Peyer's patch (tissue), 4 donors: Measurements from ENCODE around the gene SPATC1L. TPM values are rescaled to one million over a fixed set of nuclear protein-coding genes. Genes with fewer than 3 reads are reported as not detected.

Source experiments
- DNase-seq, 3 donors: peaks; one replicate each; pipeline ENCODE4 v3.0.0-alpha.2; 2017 to 2019
- H3K27ac ChIP-seq, 4 donors: fragments of 200-600 bp; sonication (generic); one replicate each; pipeline ENCODE4 v1.5.1; 2016 to 2019
- H3K27me3 ChIP-seq, 2 donors: fragments of 200-600 bp; sonication (generic); one replicate each; pipeline ENCODE4 v1.5.1; 2019
- H3K36me3 ChIP-seq, 3 donors: fragments of 200-600 bp; sonication (generic); one replicate each; pipeline ENCODE4 v1.5.1; 2016 to 2019
- H3K4me1 ChIP-seq, 4 donors: fragments of 200-600 bp; sonication (generic); one replicate each; pipeline ENCODE4 v1.5.1; 2016 to 2019
- H3K4me3 ChIP-seq, 4 donors: fragments of 200-600 bp; sonication (generic); 1 replicate in 3 of 4; 2 replicates in 1 of 4; pipeline ENCODE4 v1.5.1; 2016 to 2019; ENCODE audit warnings: mild to moderate bottlenecking in 1 of 4
- H3K9me3 ChIP-seq, 4 donors: fragments of 200-600 bp; sonication (generic); one replicate each; pipeline ENCODE4 v1.5.1; 2016 to 2019; ENCODE audit warnings: mild to moderate bottlenecking in 1 of 4
- CTCF ChIP-seq, 6 experiments: fragments of 450-650 bp in 4 of 6; fragments of 200-600 bp in 2 of 6; sonication (generic) in 1 of 6; IDR thresholded peaks; one replicate each; pipeline ENCODE4 v1.5.1; 2017 to 2019; ENCODE audit warnings: antibody characterized with exemption in 6 of 6, mild to moderate bottlenecking in 3 of 6, moderate library complexity in 1 of 6
- POLR2A ChIP-seq, 2 donors: fragments of 450-650 bp; IDR thresholded peaks; one replicate each; pipeline ENCODE4 v1.5.1; 2017; ENCODE audit warnings: antibody characterized with exemption in 2 of 2, mild to moderate bottlenecking in 2 of 2, moderate library complexity in 2 of 2
- total RNA-seq, 4 donors: library from RNA; depleted of rRNA; stranded (reverse); fragments of >200 nt; gene quantifications; one replicate each; pipeline ENCODE4 v1.1.0, GENCODE V29; 2016

SPATC1L gene
- total RNA-seq, 4 donors from 2014 or later, result 1.1 to 13.2 (median 2.6) TPM

DNA sequence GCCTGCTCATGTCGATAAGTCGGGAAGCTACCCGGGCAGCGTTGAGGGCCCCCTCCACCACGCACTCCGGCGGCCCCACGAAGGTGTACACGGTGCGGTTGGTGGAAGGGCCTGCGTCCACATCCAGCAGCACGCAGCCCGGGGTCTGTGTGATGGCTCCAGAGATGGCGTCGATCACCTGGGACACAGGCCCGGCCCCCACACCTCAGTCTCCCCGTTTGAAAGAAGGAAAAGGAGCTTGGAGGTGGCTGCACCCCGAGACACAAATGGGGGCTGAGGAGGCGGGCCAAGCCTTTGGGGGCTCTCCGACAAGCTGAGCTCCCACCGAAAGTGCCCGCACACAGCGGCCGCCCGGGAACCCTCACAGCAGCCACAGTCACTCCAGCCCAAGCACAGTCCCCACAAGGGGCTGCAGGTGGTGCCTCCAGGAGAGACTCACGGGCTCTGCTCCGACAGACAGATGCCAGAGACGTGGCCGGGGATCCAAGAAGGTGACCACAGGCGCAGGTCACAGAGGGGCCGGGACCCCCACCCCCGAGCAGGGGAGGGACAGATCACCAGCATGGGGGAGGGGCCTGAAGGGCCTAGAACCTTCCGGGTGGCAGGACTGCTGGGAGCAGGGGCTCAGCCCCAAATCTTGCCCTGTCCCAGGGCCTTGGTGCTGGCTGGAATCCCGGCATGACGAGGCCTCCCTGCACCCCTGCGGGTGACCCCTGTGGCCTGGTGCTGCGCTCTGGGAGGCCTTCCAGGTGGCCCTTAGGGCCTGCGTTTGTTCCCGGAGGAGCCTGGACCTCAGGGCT, 29.9 kb downstream of the SPATC1L start:
- Histone ChIP-seq H3K27me3 (no peaks in the 10 kb centered on the region), H3K36me3 (no peaks in the 10 kb centered on the region), H3K4me1 (peaks cover 0 to 9% (median 0%) of the 10 kb centered on the region in 4 donors), H3K9me3 (no peaks in the 10 kb centered on the region), H3K27ac (no peak overlapping the region), H3K4me3 (peak overlapping the region in 1 of 4 donors; percentile 28)
- DNase-seq, result peak in 2 of 3 donors; percentile 30 to 39
- TF ChIP-seq POLR2A (IDR thresholded peaks at IDR 0.05) (no peak), CTCF (IDR thresholded peaks at IDR 0.05) (no peak)

DNA sequence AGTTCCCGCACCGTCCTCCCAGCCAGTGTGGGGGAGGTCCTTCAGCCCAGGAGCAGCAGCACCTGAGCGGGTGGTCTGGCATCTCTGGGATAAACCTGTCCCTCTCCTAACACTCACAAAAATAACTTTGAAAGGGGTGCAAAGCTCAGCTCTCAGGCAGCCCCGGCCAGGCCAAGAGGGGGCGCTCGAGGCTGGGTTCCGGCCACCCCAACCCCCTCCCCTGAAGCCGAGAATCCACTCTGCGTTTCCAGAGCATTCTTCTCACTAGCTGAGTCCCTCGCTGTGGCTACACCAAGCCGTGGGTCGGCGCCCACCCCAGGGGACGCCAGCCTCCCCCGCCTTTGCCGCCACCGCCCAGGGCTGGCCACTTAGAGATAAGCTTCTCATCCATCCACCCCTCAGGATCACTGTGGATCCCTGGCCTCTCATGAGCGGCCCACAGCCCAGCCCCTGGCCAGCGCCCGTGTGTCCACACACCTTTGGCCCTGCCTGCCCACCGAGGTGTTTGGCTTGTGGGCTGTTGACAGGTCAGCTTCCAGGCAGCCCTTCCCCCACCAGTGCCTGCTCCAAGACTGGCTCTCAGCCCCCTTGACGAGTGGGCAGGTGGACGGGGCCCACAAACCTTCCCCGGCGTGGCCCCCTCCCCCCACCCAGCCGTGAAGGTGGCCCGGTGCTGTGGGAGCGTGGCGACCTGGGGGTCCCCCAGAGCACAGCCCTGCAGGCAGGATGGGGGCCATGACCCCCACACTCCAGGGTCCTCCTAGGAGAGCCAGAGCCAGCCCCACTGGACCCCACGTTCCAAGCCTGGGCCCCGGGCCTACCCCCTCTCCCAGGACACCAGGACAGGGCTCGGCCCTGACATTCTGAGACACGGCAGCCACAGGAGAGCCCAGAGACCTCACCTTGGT, 30.8 kb downstream of the SPATC1L start:
- TF ChIP-seq POLR2A (IDR thresholded peaks at IDR 0.05) (no peak), CTCF (IDR thresholded peaks at IDR 0.05) (peak in 5 of 6 experiments; percentile 38 to 63 (median 55))
- Histone ChIP-seq H3K9me3 (no peaks in the 10 kb centered on the region), H3K27ac (no peak overlapping the region), H3K4me3 (peak overlapping the region in 1 of 4 donors; percentile 28), H3K27me3 (no peaks in the 10 kb centered on the region), H3K36me3 (no peaks in the 10 kb centered on the region), H3K4me1 (peaks cover 0 to 9% (median 0%) of the 10 kb centered on the region in 4 donors)
- peak in 2 of 3 donors; percentile 66 for DNase-seq

DNA sequence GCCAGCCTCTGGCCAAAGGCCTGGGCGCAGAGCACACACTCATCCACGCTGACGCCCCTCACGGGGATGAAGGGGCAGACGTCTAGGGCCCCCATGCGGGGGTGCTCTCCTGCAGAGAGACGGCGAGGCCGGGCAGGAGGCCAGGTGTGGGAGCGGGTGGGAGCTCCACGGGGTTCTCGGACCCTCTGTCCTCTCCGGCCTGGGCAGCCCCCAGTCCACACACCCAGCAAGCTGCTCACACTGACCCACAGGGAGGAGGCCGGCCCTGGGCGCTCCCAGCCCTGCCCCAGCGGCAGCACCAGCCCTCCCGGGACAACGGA, 31.4 kb downstream of the SPATC1L start:
- no peaks in the 10 kb centered on the region for H3K36me3 ChIP-seq
- H3K4me3 ChIP-seq, result peak overlapping the region in 1 of 4 donors; percentile 28
- TF ChIP-seq POLR2A (IDR thresholded peaks at IDR 0.05), result no peak
- no peak for TF ChIP-seq CTCF (IDR thresholded peaks at IDR 0.05)
- H3K4me1 ChIP-seq, result peaks cover 0 to 9% (median 0%) of the 10 kb centered on the region in 4 donors
- no peaks in the 10 kb centered on the region for H3K9me3 ChIP-seq
- DNase-seq, result no peak
- H3K27me3 ChIP-seq, result no peaks in the 10 kb centered on the region
- no peak overlapping the region for H3K27ac ChIP-seq

DNA sequence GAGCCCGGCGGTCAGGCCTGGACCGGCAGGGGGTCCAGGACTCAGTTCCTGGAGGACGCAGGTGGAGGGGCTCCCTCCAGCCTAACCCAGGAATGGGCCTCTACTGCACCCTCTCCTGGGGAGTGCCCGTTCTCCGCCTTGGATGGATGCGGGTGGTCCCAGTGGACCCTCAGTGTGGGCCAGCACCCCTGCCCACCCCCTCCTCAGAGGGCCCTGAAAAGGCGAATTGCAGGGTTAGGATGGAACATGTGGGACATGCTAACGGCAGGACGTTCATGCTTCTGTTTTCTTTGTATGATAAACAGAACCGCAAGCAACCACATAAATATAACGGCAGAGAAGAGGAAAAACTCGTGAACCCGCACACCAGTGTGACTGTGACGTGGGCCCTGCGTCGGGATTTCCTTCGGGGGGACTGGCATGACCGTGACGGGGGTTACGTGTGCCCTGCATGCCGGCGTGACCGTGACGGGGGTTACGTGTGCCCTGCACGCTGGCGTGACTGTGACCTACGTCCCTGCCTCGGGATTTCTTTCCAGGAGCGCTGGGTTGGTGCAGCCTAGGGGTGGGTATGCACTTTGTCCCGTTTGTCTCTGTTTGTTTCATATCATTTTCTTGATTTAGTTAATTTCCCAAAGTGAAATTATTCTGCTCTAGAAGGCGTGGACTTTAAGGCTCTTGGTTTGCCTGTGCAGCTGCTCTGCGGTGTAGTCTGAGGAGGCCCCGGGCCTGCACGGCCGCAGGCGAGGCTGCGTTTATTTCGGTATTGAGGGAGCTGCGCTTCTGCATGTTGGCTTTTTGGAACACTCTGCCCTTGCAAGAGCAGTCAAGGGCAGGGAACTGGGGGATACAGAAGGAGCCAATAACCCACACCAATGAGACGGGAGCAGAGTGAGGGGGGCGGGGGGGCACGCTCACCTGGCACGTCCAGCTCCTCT, 32.0 kb downstream of the SPATC1L start:
- Histone ChIP-seq H3K27me3 (no peaks in the 10 kb centered on the region), H3K36me3 (no peaks in the 10 kb centered on the region), H3K9me3 (no peaks in the 10 kb centered on the region), H3K27ac (no peak overlapping the region), H3K4me3 (no peak overlapping the region), H3K4me1 (peaks cover 0 to 9% (median 0%) of the 10 kb centered on the region in 4 donors)
- TF ChIP-seq CTCF (IDR thresholded peaks at IDR 0.05) (no peak), POLR2A (IDR thresholded peaks at IDR 0.05) (no peak)
- peak in 2 of 3 donors; percentile 31 to 37 for DNase-seq
